Measurements from ENCODE around the gene EFNA5.
A peak's percentile ranks its signal among the peaks of the same experiment; 100 is the strongest.

Gene EFNA5

DNA sequence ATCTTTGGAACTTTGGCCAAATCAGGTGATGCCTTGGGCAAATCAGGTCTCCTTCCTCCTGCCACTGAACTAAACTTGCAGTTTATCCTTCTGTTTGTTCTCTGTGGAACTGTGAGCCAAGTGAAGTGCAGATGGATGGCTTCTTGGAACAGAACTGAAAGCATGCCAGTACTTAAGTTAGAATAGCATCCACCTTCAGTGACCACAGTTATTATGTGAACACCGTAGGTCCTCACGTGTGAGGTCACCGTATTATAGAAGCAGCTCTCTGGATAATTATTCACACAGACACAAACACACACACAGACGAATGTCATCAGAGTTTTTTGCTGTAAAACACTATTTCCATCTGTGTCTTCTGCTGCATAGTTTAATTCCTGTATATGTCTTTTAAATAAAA is 162.6 kb downstream of the EFNA5 start:
- no peaks in the 10 kb centered on the region for H3K9me3 ChIP-seq (ENCODE audit: control insufficient read depth, insufficient read depth, low read depth, low read length)
- POLR2A ChIA-PET, result no interaction called here
- TF ChIP-seq ZNF629 (tag by site-specific recombination; IDR thresholded peaks at IDR 0.05) (peak; percentile 41; the same call in 1 of the 2 replicates), OSR2 (tag by site-specific recombination; IDR thresholded peaks at IDR 0.05) (peak; percentile 44; the same call in 1 of the 2 replicates), SETDB1 (IDR thresholded peaks at IDR 0.05; ENCODE audit: insufficient read length, low read length) (no peak)
- TF ChIP-seq, protein P1, sequence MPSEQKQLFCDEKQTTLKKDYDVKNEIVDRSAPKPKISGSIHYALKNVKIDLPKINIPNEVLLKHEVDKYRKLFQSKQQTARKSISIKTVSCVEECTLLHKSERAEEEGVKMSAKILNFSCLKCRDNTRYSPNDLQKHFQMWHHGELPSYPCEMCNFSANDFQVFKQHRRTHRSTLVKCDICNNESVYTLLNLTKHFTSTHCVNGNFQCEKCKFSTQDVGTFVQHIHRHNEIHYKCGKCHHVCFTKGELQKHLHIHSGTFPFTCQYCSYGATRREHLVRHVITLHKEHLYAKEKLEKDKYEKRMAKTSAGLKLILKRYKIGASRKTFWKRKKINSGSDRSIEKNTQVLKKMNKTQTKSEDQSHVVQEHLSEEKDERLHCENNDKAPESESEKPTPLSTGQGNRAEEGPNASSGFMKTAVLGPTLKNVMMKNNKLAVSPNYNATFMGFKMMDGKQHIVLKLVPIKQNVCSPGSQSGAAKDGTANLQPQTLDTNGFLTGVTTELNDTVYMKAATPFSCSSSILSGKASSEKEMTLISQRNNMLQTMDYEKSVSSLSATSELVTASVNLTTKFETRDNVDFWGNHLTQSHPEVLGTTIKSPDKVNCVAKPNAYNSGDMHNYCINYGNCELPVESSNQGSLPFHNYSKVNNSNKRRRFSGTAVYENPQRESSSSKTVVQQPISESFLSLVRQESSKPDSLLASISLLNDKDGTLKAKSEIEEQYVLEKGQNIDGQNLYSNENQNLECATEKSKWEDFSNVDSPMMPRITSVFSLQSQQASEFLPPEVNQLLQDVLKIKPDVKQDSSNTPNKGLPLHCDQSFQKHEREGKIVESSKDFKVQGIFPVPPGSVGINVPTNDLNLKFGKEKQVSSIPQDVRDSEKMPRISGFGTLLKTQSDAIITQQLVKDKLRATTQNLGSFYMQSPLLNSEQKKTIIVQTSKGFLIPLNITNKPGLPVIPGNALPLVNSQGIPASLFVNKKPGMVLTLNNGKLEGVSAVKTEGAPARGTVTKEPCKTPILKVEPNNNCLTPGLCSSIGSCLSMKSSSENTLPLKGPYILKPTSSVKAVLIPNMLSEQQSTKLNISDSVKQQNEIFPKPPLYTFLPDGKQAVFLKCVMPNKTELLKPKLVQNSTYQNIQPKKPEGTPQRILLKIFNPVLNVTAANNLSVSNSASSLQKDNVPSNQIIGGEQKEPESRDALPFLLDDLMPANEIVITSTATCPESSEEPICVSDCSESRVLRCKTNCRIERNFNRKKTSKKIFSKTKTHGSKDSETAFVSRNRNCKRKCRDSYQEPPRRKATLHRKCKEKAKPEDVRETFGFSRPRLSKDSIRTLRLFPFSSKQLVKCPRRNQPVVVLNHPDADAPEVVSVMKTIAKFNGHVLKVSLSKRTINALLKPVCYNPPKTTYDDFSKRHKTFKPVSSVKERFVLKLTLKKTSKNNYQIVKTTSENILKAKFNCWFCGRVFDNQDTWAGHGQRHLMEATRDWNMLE (tag by site-specific recombination; conservative IDR thresholded peaks at IDR 0.05; ENCODE audit: low read depth), result no peak
- TF ChIP-seq, protein P2, sequence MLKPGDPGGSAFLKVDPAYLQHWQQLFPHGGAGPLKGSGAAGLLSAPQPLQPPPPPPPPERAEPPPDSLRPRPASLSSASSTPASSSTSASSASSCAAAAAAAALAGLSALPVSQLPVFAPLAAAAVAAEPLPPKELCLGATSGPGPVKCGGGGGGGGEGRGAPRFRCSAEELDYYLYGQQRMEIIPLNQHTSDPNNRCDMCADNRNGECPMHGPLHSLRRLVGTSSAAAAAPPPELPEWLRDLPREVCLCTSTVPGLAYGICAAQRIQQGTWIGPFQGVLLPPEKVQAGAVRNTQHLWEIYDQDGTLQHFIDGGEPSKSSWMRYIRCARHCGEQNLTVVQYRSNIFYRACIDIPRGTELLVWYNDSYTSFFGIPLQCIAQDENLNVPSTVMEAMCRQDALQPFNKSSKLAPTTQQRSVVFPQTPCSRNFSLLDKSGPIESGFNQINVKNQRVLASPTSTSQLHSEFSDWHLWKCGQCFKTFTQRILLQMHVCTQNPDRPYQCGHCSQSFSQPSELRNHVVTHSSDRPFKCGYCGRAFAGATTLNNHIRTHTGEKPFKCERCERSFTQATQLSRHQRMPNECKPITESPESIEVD (tag by site-specific recombination; IDR thresholded peaks at IDR 0.05), result 0 out of 2 replicates have a peak, but pooled peaks have one; percentile 21
- no peaks in the 10 kb centered on the region for H3K36me3 ChIP-seq (ENCODE audit: control insufficient read depth in 2 of 2, insufficient read depth in 1 of 2, low read length in 2 of 2)
- CTCF ChIA-PET, result no interaction called here
- no peak overlapping the region for H3K27ac ChIP-seq (ENCODE audit: extremely low read depth, low read depth, low read length)
- no peak overlapping the region for H3K4me3 ChIP-seq (ENCODE audit: low read depth, low read length)
- peaks cover 22% of the 10 kb centered on the region for H3K4me1 ChIP-seq (ENCODE audit: control insufficient read depth, insufficient read depth, low read length)

DNA sequence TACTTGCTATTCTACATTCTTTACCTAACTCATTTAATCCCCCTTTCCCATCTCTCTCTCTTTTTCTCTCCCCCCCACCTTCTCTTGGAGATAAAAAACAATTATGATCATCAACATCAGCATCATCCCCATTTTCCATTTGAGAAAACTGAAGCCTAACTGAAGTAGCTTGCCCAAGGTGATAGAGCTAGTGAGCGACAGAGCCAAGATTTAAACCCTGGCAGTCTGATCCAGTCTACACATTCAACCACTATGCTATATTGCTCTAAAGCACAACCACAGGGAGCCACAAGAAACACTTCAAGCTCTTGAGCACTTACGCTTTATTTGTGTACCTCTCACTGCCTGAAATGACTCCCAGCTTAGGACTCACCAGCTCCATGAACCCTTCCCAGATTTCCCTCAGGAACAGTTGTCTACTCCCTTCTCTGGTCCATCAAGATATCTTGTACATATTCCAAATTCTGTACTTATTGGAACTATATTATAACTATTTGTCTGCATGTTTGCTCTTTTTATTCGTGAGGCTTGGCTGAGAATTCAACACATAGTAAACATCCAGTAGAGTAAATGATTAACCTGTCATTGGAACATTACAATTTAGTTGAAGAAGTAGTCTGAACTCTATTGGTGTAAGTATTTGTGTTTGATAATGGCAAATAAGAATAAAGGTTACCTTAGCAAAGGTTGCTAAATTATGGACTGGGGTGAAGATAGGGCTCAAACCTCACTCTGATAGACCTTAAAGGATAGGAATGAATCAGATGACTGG is 164.8 kb downstream of the EFNA5 start:
- POLR2A ChIA-PET, result no interaction called here
- H3K27ac ChIP-seq (ENCODE audit: extremely low read depth, low read depth, low read length), result no peak overlapping the region
- CTCF ChIA-PET, result interaction anchor here (0.7 to 1.2 kb wide), 3 partner anchors 26 to 66 kb away, joined by 3 read pairs; no protein-coding TSS in a partner anchor
- H3K36me3 ChIP-seq (ENCODE audit: control insufficient read depth in 2 of 2, insufficient read depth in 1 of 2, low read length in 2 of 2), result no peaks in the 10 kb centered on the region
- peaks cover 30% of the 10 kb centered on the region for H3K4me1 ChIP-seq (ENCODE audit: control insufficient read depth, insufficient read depth, low read length)
- H3K4me3 ChIP-seq (ENCODE audit: low read depth, low read length), result no peak overlapping the region
- H3K9me3 ChIP-seq (ENCODE audit: control insufficient read depth, insufficient read depth, low read depth, low read length), result no peaks in the 10 kb centered on the region
- TF ChIP-seq ZNF341 (tag by site-specific recombination; IDR thresholded peaks at IDR 0.05; ENCODE audit: low read depth), result no peak
- peak; percentile 27; the same call in 1 of the 2 replicates for TF ChIP-seq FEZF1 (tag by site-specific recombination; IDR thresholded peaks at IDR 0.05)
- no peak for TF ChIP-seq ELK4 (IDR thresholded peaks at IDR 0.05; ENCODE audit: borderline replicate concordance, low read depth, low read length)
- no peak for TF ChIP-seq ZNF521 (tag by site-specific recombination; IDR thresholded peaks at IDR 0.05)
- peak; percentile 89 for TF ChIP-seq PRDM4 (tag by site-specific recombination; IDR thresholded peaks at IDR 0.05)
- peak; percentile 53 for TF ChIP-seq IKZF3 (tag by site-specific recombination; IDR thresholded peaks at IDR 0.05)
- 0 out of 2 replicates have a peak, but pooled peaks have one; percentile 24 for TF ChIP-seq ZSCAN30 (tag by site-specific recombination; IDR thresholded peaks at IDR 0.05)
- 0 out of 2 replicates have a peak, but pooled peaks have one; percentile 39 for TF ChIP-seq ZNF561 (tag by site-specific recombination; IDR thresholded peaks at IDR 0.05; ENCODE audit: borderline replicate concordance)
- TF ChIP-seq MZF1 (tag by site-specific recombination; IDR thresholded peaks at IDR 0.05; ENCODE audit: borderline replicate concordance), result peak; percentile 22; the same call in 1 of the 2 replicates
- TF ChIP-seq ZBTB6 (tag by site-specific recombination; IDR thresholded peaks at IDR 0.05), result peak; percentile 97
- TF ChIP-seq ZNF596 (tag by site-specific recombination; IDR thresholded peaks at IDR 0.05), result peak; percentile 42; the same call in 1 of the 2 replicates
- peak; percentile 24; the same call in 1 of the 2 replicates for TF ChIP-seq ZNF366 (tag by site-specific recombination; conservative IDR thresholded peaks at IDR 0.05)
- TF ChIP-seq, protein P3, sequence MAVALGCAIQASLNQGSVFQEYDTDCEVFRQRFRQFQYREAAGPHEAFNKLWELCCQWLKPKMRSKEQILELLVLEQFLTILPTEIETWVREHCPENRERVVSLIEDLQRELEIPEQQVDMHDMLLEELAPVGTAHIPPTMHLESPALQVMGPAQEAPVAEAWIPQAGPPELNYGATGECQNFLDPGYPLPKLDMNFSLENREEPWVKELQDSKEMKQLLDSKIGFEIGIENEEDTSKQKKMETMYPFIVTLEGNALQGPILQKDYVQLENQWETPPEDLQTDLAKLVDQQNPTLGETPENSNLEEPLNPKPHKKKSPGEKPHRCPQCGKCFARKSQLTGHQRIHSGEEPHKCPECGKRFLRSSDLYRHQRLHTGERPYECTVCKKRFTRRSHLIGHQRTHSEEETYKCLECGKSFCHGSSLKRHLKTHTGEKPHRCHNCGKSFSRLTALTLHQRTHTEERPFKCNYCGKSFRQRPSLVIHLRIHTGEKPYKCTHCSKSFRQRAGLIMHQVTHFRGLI (tag by site-specific recombination; IDR thresholded peaks at IDR 0.05), result no peak
- peak; percentile 23; the same call in 1 of the 2 replicates for TF ChIP-seq OSR2 (tag by site-specific recombination; IDR thresholded peaks at IDR 0.05)
- TF ChIP-seq ZBTB17 (tag by site-specific recombination; IDR thresholded peaks at IDR 0.05), result 0 out of 2 replicates have a peak, but pooled peaks have one; percentile 24

Measured in HEK293 (cell line).